HG02759 (cell line): ENCODE measurements around the gene CSPG4.
"Not testable (repeated sequence)": the region's sequence is repeated elsewhere in the genome, so short reads cannot be mapped to it uniquely, and the experiment has no call there.

Experiments used
- ATAC-seq: cut with Tn5 transposase; IDR thresholded peaks from one replicate; pipeline ENCODE4 v1.9.1; 2021; ENCODE audit warnings: mild to moderate bottlenecking, moderate library complexity; ENCODE audit not compliant: unreplicated experiment

Gene CSPG4

DNA sequence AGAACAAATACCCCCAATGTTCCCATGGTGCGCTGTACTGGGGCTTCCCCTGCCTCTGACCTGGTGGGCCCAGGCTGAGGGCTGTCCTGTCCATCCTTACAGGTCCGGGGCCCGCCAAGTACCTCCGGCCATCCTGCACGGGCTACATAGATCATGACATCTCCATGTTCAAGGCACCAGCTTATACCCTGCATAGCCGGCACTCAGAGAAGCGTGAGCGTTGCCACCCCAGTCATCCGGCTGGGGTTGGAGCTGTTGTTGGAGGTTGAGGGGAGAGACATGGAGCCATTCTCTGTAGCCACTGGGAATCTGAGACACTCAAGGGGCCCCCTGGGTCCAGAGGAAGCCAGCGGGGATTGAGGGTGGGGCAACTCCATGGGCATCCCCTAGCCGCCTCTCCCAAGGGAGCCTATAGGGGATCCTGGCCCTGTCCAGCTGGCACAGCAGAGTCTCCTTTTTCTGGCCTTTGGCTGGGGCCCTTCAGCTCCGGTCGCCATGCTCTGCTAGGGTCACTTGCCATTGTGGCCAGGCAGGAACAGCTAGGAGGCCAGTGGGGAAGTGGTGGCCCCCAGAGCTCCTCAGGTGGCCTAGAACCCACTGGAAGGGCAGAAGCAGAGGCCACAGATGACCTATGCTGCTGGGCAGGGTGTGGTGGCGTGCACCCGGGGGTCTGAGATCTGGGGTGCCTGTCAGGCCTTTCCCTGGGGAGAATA lies 12.5 kb upstream of the CSPG4 start:
- ATAC-seq = no peak

DNA sequence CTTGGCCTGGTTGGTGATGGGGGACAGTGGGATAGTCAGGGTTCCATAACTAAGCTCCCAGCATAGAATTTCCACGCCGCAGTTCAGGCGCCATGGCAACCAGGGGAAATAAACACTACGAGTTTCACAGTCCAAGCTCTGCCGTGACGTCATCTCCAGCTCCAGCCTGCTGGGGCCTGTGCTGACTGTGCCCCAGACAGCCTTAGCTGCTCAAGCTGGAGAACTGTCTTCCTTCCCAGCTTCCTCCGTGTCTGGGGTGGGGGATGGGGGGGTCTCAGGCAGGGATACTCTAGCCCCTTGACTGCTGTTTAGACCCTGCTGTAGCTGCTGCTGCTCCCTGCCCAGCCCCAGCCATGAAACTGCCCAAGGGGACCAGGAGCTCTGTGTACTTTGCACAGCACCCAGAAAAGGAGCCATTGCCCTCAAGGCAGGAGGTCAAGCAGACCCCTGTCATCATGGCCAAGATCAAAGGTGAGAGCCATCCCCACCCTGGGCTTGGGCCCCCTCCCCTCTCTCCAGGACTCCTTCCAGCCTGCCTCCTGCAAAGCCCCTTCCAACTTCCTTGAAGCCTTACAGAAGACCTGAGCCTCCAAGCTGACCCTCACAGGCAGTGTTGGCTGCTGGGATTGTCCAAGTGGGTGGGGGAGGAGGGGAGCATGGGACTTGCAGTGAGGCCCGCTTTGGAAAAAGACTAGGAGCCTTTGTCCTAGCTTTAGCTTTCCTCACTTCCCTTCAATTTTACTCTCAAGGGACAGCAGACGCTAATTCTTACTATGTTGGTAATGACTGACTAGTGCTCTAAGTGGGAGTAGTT lies 11.4 kb upstream of the CSPG4 start:
- ATAC-seq = peak; percentile 45

DNA sequence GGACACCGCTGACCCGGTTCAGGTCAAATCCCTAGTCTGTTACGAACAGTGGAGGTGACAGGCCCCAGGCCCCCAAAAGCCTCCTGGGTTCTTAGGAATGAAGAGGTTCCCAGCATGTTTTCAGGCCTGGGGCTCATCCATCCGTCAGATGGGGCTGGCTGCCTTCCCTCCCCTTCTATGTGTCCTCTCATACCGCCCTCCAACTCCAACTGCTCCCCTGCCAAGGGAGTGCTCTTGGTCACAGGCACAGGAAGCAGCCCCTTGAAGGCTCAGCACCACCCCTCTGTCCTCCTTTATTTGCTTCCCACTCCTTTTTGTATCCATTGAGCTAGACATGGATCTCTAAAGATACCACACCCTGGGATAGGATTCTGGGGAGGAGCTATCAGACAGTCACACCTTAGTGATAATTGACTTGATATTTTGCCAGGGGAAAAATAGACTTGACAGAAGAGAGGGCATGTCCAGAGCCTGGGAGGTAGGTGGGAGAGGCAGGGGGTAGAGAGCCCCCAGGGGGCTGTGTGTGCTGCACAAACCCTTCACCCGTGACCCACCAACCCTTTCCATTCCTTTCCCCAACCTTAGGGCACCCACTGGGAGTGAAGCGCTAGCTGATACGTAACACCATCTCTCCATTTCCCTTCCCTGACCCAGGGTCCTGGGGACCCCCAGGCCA lies 10.7 kb upstream of the CSPG4 start:
- no peak for ATAC-seq

DNA sequence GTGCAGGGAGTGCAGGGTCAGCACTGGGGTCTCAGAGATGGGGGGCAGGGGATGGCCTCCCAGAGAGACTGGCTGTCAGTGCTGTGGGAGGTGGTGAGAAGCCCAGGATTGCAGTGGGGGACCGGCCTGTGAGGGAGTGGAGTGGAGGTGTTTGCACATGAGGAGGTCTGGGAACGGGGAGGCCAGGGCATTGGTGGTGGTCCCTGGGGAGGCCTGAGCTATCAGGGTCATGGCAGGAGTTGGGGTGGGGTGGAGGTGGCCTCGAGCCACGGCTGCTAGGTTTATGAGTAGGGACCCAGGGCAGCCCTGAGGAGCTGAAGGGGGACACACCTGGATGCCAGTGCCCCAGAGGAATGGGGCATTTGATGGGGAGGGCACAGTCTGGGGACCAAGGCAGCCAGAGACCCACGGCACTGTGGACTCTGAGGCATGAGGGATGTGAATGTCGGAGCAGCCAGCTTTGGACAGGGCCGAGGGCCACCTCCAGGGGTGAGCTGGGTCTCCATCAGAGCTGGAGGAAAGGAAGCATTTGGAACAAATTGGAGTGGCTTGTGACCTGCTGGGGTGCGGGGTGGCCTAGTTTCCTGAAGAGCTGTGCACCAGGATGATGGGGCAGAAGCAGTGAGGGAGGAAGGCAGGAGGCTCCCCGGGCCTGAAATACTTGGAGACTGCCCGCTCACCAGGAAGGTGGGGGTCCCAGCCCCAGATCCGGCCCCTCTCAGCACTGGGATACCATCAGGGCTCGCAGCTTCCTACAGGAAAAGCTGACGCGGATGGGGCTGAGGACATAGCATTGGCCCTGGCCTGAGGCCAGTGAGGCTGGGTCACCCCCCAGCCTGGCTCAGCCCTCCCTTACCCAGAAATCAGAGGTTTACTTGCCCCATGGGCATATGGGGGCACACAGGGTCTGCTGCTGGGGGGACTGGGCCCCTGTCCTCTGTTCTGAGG lies 9.5 kb upstream of the CSPG4 start:
- no peak for ATAC-seq

DNA sequence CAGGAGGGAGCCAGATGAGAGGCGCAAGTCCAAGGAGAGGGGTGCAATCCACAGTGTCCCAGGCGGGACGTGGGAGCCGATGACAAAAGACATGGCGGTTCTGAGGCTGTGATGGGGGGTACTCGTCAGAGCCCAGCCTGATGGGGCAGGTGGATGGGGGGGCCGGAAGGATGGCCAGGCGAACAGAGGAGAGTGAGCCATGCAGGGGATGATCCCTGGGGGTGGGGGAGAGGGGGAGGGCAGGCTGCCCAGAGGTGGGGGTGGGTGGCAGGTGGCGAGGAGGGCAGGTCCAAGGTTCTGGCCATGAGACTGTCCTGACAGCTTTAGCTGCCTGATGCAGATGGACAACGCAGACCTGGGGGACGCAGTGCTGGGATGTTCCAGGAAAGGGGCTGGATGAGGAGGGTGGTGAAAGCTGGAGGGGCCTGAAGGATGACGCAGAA lies 8.9 kb upstream of the CSPG4 start:
- ATAC-seq = no peak

DNA sequence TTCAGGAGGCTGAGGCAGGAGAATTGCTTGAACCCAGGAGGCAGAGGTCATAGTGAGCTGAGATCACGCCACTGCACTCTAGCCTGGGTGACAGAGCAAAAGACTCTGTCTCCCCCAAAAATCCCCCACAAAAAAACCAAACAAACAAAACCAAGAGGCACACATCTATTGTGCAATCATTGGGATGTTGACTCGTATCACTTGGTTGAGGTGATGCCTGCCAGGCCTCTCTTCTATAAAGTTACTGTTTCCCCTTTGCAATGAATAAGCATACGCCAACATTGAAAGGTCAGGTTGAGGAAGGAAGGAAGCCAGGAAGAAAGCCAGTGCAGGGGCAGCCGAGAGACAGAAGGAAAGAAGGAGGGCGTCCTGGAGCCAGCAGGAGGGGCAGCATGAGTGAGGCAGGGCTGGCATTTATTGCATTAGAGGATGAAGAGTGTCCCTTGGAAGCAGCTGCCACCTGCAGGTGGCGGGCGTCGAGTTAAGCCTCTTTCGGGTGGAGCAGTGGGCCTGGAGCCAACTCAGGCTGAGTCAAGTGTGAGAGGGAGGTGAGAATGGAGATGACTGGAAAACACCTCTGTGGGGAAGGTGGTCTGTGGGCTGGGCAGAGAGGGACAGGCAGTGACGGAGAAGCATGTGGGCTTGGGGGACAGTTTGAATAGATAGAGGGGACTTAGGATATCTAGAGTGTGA lies 8.3 kb upstream of the CSPG4 start:
- no peak for ATAC-seq

DNA sequence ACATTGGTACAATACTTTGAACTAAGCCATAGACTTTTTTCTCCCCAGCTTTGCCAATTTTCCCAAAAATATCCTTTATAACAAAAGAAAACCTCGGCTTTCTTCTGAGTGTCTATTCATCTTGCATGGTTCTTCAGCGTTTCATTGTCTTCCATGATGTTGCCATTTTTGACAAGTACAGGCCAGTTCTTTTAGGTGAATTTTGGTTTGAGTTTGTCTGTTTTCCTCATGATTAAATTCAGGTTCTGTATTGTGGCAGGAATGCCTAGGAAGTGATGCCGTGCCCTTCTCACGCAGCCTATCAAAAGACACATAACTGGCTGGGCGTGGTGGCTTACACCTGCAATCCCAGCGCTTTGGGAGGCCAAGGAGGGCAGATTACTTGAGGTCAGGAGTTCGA lies 7.6 kb upstream of the CSPG4 start:
- no peak for ATAC-seq

DNA sequence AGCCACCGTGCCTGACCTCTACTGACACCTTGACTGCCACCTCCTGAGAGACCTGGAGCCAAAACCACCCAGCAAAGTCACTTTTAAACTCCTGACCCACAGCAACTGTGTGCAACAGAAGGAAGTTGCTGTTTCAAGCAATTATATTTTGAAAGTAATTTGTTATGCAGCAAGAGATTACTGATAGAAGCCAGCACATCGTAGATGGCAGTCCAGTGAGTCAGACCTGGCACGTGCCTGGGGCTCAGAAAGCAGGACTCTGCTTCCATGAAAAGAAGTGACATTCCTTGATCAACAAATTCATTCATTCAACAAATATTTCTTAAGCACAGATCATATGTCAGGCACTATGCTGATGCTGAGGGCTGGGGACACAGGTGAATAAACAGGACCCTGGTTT lies 5.7 kb upstream of the CSPG4 start:
- ATAC-seq = no peak

DNA sequence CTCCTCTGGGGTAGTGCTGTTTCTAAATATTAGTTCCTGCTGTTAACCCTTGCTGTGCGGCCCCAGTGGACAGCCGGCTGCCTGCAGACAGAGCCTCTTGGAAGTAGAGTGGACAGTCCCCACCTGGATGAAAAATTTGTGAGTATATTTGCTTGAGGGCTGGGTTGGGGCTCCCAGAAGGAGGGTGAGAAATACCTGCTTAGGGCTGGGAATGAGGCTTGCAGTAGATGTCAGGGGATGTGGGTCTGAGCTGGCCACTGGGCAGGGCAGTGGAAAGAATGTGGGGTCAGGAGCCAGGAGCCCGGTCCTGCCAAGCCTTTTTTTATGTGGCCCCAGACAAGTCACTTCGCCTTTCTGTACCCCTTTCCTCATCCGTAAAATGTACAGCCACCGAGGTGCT lies 4.4 kb upstream of the CSPG4 start:
- not testable (repeated sequence) for ATAC-seq

DNA sequence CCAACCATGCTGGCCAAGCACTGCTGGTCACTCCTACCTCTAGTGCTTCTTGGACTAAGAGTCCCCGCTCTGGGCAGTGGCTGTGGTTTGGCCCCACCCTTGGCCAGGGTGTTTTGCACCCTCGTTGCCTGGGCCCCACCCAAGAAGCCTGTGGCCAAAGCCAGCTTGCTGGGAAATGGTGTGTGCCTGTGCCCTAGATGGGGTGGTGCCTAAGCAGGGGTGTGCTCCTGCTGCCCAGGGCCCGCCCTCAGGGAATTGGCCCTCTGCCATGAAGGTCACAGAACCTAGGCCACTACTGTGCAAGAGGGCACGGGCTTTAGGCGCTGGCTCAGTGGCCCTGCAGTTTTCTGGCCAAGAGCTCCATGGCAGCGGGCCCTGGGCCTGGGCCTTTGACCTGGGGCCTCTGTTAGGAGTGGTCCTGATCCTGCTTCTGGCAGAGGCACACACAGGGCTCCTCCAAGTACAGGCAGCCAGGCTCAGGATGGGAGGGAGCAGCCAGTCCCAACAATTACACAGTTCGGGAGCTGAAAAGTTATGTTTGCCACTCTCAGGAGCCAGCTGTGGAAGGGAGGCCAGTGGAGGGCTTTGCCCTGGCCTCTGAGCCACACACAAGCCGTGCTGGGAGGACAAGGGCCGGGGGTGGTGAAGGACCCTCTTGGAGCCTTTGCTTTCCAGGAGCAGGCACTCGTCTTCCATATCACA lies 3.8 kb upstream of the CSPG4 start:
- not testable (repeated sequence) for ATAC-seq

DNA sequence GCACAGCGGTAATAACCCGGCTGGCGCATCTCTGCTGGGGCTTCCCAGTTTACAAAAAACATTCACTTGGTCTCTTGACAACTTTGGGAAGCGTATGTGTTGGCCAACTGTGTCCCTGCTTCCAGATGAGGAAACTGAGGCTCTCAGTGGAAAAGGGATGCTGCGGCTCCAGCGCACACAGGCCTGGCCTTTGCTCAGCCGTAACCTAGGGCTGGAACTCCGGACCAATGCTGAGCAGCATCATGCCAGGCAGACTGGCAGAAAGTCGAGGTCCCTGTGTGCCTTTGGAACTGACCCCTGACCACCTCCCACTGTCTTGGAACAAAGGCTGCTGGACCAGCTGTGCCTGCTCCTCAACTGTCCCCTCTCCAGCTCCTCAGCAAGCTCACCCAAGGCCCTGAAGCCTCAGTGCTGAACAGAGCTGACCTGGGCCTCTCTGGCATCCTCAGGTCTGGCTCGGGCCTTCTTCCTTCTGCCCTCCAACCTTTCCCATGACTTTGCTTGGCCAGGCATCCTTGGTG lies 2.7 kb upstream of the CSPG4 start:
- ATAC-seq = not testable (repeated sequence)

DNA sequence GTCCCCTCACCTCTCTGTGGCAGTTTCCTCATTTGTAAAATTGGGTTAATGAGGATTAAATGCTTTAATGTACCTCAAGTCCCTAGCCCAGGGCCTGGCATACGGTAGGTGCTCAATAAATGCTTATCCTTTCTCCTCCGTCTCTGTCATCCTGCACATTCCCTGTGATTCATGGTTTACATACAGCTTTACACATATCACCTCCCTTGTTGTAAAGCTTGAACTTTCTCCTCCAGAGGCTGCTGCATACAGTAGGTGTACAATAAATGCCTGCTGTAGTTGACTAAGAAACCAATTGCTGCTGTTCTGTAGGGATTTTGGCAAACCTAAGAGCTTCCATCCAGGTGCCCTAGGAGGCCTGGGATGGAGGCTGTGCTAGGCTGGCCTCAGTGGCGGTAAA lies 1.5 kb upstream of the CSPG4 start:
- ATAC-seq = no peak

DNA sequence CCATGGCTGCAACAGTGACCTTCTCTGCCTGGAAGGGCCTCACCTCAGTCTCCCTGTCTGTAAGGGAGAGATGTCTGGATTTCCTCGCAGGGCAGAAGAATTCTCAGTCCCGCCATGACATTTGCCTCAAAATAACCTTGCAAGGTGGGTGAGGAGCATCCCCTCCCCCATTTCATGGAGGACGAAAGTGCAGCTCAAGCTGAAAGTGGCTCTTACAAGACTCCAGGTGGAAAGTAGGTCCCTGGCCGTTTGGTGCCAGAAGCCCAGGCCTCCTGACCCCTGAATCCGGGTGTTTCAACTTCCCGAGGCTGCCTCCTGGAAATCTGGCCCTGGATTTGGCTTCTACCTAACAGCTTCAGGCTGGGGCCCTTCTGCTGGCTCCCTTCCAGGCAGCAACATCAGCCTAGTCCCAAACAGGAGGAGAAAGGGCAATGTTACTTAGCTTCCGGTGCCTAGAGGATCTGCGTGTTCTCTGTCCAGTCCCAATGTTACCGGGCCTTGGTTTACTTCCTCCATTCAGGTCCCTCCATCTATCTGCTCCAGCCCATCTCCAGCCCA lies 769 bp upstream of the CSPG4 start:
- no peak for ATAC-seq

DNA sequence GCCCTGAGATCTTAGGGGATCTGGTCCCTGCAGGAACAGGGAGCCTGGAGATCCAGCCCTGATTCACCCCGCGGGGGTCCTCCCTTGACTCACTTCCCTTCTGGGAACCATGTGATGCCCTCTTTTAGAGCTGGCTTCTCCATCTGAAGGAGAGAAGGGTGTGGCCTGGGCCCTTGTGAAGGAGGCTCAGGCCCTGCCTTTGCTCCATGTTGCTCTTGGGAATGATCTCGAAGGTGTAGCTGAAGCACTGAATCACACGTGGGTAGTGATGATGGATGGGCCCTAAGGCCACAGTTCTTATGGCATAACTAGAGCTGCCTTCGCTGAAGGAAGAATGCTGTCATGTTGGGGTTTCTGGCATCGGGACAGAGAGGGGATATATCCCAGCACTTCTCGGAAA lies 1.2 kb downstream of the CSPG4 start:
- not testable (repeated sequence) for ATAC-seq

DNA sequence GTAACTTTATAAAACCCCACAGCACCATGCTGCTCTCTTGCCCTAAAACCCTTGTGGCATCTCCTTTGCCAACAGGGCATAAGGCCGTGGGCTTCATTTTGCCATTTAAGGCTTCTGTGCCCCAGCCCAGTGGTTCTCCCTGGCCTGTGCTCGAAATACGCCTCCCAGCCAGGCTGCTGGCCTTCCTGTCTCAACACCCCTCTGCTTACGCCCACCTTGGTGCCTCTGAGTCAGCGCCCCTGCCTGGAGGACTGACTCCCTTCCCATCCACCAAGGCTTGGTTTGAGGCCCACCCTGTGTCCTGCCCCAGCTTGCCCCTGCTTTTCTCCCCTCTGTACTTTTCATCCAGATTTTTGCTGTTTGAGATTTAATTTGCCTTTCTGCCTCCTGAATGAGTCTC lies 1.8 kb downstream of the CSPG4 start:
- not testable (repeated sequence) for ATAC-seq

DNA sequence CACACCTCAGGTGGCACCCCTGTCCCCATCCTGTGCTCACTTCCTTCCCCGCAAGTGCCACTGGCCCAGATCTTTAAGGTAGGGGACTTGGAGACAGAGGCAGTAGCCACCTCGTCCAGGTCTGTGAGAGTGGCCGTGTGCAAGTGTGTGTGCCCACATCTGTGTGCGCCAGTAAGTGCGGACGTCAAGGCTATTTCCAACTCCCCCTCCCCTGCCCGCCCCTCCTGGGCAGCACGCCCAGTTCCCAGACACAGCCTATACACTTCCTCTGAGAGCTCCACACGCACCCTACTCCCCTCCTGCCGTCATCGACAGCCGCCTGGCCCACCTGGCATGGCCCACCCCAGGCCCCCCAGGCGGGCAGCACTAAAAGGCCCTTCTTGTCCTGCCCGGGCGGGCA lies 3.2 kb downstream of the CSPG4 start:
- ATAC-seq = not testable (repeated sequence)

DNA sequence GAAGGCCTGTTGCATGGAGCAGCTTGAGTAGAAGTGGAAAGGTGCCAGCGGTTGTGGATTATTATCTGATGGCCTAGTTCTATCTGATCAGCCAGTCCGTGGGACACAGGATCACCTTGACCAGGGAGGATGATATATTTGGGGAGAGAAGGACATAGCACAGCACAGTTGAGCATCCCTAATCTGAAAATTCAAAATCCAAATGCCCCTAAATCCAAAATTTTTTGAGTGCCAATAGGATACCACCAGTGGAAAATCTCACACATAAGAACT lies 6.0 kb downstream of the CSPG4 start:
- no peak for ATAC-seq

DNA sequence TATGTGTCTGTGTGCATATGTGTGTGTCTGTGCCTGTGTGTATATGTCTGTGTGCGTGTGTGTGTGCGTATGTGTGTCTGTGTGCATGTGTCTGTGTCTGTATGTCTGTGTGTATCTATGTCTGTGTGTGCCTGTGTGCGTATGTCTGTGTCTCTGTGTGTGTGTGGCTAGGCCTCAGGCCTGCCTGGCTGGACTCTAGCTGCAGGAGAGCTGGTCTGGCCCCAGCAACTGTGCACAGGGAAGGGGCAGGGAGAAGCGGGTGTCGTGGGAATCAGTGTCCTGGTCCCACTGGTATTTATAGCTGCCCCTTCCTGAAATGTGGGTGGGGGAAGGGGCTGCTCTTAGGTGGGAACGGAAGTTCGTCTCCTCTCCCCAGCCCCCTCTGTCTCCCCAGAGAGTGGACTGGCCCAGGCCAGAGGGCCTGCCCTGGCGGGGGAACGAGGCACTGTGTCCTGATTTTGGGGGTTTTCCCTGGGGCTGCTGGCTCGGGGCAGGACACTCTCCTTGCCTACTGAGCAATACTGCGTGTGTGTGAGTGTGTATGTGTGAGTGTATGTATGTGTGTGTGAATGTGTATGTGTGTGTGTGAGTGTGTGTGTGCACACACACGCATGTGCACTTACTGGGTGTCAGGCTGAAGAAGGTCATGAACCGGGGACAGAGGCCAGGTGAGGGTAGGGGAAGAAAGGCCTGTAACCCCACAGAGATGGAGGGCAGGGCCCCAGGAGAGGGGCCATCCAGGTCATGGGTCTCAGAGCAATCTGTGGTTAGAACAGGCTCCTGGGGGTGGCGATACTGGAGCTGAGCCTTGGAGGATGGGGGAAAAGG lies 6.6 kb downstream of the CSPG4 start:
- ATAC-seq = no peak
